ENCODE results near the gene SLC34A3. TPM values are rescaled to one million over a fixed set of nuclear protein-coding genes. Genes with fewer than 3 reads are reported as not detected.

Gene SLC34A3
- total RNA-seq, 4 donors from 2014 or later = 0.33 TPM; not detected in 3

DNA sequence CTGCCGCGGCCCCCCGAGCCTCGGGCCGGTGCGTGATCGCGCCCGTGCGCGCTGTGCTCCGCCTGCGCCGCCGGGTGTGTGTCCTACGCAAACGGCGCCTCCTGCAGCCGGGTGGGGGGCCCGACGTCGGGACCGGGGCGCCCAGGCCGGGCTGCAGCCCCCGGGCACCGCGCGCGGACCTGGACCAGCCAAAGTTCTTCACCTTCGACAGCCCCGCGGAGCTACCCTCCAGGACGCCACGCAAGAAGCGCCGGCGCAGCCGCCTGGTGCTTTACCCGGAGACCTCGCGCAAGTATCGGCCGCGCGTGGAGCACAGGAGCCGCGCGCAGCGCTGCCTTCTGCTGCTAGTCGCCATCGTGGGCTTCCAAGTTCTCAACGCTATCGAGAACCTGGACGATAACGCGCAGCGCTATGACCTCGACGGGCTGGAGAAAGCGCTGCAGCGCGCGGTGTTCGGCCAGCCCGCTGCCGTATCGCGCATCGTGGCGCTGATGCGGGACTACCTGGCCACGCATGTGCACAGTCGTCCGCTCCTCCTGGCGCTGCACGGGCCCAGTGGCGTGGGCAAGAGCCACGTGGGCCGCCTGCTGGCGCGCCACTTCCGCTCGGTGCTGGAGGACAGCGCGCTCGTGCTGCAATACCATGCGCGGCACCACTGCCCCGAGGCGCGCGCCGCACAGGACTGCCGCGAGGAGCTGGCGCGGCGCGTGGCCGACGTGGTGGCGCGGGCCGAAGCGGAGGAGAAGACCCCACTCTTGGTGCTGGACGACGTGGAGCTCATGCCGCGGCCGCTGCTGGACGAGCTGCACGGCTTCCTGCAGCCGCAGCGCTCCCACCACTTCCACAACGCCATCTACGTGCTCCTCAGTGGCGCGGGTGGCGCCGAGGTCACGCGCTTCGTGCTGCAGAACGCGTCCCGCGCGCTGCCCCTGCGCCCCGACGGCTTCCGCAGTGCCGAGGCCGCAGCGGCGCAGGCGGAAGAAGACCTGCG, 48.3 kb downstream of the SLC34A3 start:
- TF ChIP-seq, protein P1, sequence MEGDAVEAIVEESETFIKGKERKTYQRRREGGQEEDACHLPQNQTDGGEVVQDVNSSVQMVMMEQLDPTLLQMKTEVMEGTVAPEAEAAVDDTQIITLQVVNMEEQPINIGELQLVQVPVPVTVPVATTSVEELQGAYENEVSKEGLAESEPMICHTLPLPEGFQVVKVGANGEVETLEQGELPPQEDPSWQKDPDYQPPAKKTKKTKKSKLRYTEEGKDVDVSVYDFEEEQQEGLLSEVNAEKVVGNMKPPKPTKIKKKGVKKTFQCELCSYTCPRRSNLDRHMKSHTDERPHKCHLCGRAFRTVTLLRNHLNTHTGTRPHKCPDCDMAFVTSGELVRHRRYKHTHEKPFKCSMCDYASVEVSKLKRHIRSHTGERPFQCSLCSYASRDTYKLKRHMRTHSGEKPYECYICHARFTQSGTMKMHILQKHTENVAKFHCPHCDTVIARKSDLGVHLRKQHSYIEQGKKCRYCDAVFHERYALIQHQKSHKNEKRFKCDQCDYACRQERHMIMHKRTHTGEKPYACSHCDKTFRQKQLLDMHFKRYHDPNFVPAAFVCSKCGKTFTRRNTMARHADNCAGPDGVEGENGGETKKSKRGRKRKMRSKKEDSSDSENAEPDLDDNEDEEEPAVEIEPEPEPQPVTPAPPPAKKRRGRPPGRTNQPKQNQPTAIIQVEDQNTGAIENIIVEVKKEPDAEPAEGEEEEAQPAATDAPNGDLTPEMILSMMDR (IDR thresholded peaks at IDR 0.05) = no peak
- no peak for TF ChIP-seq POLR2A (IDR thresholded peaks at IDR 0.05)
- Histone ChIP-seq H3K27me3 (no peaks in the 10 kb centered on the region), H3K4me1 (peaks cover 29 to 35% of the 10 kb centered on the region in 2 donors), H3K9me3 (no peaks in the 10 kb centered on the region), H3K4me3 (replicated peaks in 1 of 3) (no peak overlapping the region), H3K36me3 (no peaks in the 10 kb centered on the region), H3K27ac (no peak overlapping the region)
- intact Hi-C loops (cut with DNase I) = no loop called here
- no peak for DNase-seq
- WGBS, 2 donors = 92 to 94% methylated on average over 100 to 117 of the region's 139 CpGs

DNA sequence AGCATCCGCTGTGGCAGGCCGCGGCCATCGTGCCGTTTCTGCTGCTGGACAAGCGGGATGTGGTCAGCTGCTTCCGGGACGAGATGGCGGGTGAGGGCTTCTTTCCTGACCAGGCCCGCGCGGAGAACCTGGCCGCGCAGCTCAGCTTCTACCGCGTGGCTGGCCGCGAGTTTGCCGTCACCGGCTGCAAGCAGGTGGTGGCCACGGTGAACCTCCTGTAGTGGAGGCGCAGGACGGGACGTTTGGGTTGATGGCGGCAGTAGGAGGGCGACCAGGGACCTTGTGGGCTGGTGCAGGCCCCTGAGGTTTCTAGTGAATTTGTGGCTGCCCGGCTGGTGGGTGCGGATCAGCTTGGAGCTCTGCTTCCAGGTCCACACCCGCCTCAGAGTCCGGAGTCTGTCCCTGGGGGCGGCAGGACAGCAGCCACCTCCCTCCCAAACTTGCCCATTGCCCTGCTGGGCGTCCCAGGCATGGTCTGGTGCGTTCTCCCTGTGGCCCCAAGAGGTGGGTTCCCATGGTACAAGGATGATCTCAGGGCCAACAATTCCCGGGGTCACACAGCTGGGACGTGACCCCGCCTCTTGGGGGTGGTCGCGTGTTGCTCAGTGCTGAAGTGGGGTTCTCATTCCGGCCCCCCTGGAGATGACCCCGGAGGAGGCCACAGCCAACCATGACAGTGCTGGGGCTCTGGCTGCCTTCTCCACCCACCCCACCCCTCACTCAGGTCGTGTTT, 49.2 kb downstream of the SLC34A3 start:
- no peaks in the 10 kb centered on the region for H3K36me3 ChIP-seq
- no peaks in the 10 kb centered on the region for H3K9me3 ChIP-seq
- no peak for DNase-seq
- H3K4me1 ChIP-seq = peaks cover 22 to 30% of the 10 kb centered on the region in 2 donors
- WGBS, 2 donors = 95% methylated on average over 19 to 35 of the region's 41 CpGs
- no peak overlapping the region for H3K4me3 ChIP-seq (replicated peaks in 1 of 3)
- H3K27ac ChIP-seq = no peak overlapping the region
- TF ChIP-seq, protein P1 (IDR thresholded peaks at IDR 0.05) = no peak
- no peak for TF ChIP-seq POLR2A (IDR thresholded peaks at IDR 0.05)
- no peaks in the 10 kb centered on the region for H3K27me3 ChIP-seq
- intact Hi-C loops (cut with DNase I) = no loop called here

DNA sequence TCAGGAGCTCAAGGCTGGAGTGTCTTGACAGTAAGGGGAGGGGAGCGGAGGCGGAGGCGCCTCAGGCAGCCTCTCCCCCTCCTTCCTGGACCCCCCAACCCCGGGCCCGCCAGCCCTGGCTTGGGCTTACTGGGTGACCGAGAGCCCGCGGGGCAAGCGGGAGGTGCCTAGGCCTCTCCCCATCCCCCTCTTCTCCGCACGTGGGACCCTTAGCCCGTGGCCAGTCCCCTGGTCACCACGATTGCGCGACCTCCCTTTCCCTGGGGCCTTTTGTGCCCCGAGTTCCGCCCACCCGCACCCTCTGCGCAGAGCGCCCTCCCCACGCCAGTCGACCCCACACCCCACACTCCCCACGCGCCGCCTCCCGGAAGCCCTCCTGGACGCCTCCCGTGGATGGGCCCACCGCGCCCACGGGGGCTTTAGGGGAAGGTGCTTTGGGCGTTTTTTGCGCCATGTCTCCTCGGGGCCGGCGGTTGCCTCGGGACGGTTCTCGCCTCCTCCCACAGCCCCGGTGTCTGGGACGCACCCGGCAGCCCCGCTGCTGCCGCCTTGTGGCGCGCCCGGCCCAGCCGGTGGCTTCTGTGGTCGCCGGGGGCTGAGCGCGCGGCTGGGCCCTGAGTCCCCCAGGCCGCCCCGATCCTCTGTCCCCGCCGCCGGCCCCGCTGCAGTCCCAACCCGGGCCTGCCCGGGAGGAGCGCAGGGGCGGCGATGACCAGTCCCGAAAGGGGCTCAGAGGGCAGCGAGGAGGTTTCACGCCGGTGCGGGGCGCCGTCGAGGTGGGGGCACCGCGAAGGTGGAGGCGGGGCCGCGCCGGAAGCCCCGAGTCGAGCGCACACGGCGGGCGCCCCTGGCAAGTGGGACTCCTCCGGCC, 50.0 kb downstream of the SLC34A3 start:
- no peak for DNase-seq
- H3K27ac ChIP-seq = no peak overlapping the region
- no peaks in the 10 kb centered on the region for H3K9me3 ChIP-seq
- intact Hi-C loops (cut with DNase I) = no loop called here
- TF ChIP-seq, protein P1 (IDR thresholded peaks at IDR 0.05) = no peak
- TF ChIP-seq POLR2A (IDR thresholded peaks at IDR 0.05) = no peak
- H3K27me3 ChIP-seq = no peaks in the 10 kb centered on the region
- no peaks in the 10 kb centered on the region for H3K36me3 ChIP-seq
- 62 to 70% methylated on average over 52 to 72 of the region's 85 CpGs for WGBS, 2 donors
- no peak overlapping the region for H3K4me3 ChIP-seq (replicated peaks in 1 of 3)
- H3K4me1 ChIP-seq = peaks cover 22 to 28% of the 10 kb centered on the region in 2 donors

DNA sequence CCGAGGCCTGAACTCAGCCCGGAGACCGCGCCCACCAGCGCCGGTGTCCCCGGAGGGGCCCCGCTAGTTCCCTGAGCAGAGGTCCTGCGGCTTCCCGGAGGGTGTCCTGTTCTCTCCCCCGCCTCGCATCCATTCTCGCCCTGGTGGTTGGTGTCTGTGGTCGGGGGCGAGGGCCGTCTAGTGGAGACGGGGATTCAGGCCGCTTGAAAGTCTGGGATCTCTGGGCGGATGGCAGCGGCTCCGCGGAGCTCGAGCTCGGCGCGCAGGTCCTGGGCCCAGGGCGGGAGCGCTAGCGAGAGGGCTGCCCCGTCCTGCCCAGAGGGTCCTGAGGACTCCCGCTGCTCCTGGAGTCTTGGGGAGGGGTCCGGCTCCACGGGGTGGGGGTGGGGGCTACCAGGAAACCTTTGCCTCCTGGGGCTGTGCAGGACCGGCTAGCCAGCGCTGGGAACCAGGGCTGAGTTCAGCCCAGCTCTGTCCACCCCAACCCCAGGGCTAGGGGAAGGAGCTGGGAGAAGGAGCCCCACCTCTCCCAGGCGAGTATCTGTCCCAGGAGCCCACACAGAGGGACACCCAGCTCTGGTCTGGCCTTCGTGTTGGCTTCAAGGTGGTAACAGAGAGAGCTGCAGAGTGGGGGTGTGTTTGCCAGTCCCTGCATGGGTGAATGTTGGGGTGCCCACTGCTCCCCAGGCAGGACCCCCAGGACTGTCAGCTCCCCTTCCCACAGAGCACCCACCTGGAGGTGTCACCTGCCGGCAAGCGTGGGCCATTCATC, 50.8 kb downstream of the SLC34A3 start:
- H3K9me3 ChIP-seq = no peaks in the 10 kb centered on the region
- peaks cover 19% of the 10 kb centered on the region in 2 donors for H3K4me1 ChIP-seq
- TF ChIP-seq, protein P1 (IDR thresholded peaks at IDR 0.05) = no peak
- TF ChIP-seq POLR2A (IDR thresholded peaks at IDR 0.05) = no peak
- intact Hi-C loops (cut with DNase I) = no loop called here
- H3K27ac ChIP-seq = no peak overlapping the region
- no peaks in the 10 kb centered on the region for H3K36me3 ChIP-seq
- WGBS, 2 donors = 75% methylated on average over 22 to 35 of the region's 39 CpGs
- no peak overlapping the region for H3K4me3 ChIP-seq (replicated peaks in 1 of 3)
- H3K27me3 ChIP-seq = no peaks in the 10 kb centered on the region
- no peak for DNase-seq

Other genes starting within 250 kb of the SLC34A3 start
- gene LCNL1, start 247.9 kb upstream of the SLC34A3 start, total RNA-seq = under 1 TPM in 1 of 4 donors, not detected in 3; 0.54 TPM
- 100 to 1,000 TPM in 1 of 4 donors, 10 to 100 TPM in 3; 29.8 to 109 (median 50.7) TPM for gene PAXX, start 238.5 kb upstream of the SLC34A3 start, total RNA-seq
- gene CLIC3, start 234.3 kb upstream of the SLC34A3 start, total RNA-seq = 100 to 1,000 TPM in 3 of 4 donors, 10 to 100 TPM in 1; 97.7 to 301 (median 268) TPM
- gene ABCA2, start 202.7 kb upstream of the SLC34A3 start, total RNA-seq = 10 to 100 TPM; 36.8 to 59.7 (median 50.2) TPM
- not detected for gene FUT7, start 198.8 kb upstream of the SLC34A3 start, total RNA-seq
- 10 to 100 TPM; 23.3 to 65.9 (median 35.4) TPM for gene NPDC1, start 184.7 kb upstream of the SLC34A3 start, total RNA-seq
- under 1 TPM in 2 of 4 donors, not detected in 2; 0.22 to 0.49 TPM for gene ENTPD2, start 176.8 kb upstream of the SLC34A3 start, total RNA-seq
- 1 to 10 TPM in 1 of 4 donors, under 1 TPM in 3; 0.27 to 1.0 (median 0.72) TPM for gene SAPCD2, start 160.3 kb upstream of the SLC34A3 start, total RNA-seq
- gene UAP1L1, start 153.4 kb upstream of the SLC34A3 start, total RNA-seq = 10 to 100 TPM in 2 of 4 donors, 1 to 10 TPM in 2; 9.3 to 15.7 (median 12.4) TPM
- gene MAN1B1, start 143.9 kb upstream of the SLC34A3 start, total RNA-seq = 10 to 100 TPM; 48.2 to 73.8 (median 67.2) TPM
- 100 to 1,000 TPM; 120 to 209 (median 157) TPM for gene DPP7, start 116.2 kb upstream of the SLC34A3 start, total RNA-seq
- not detected for gene GRIN1, start 91.7 kb upstream of the SLC34A3 start, total RNA-seq
- not detected for gene LRRC26, start 60.9 kb upstream of the SLC34A3 start, total RNA-seq
- not detected for gene TMEM210, start 58.8 kb upstream of the SLC34A3 start, total RNA-seq
- gene ANAPC2, start 42.3 kb upstream of the SLC34A3 start, total RNA-seq = 10 to 100 TPM; 25.6 to 34.1 (median 31.8) TPM
- gene SSNA1, start 42.2 kb upstream of the SLC34A3 start, total RNA-seq = 10 to 100 TPM; 42.0 to 97.5 (median 62.8) TPM
- 10 to 100 TPM in 2 of 4 donors, 1 to 10 TPM in 2; 6.5 to 13.5 (median 9.9) TPM for gene TPRN, start 30.2 kb upstream of the SLC34A3 start, total RNA-seq
- 10 to 100 TPM; 29.7 to 47.3 (median 38.4) TPM for gene TMEM203, start 25.3 kb upstream of the SLC34A3 start, total RNA-seq
- 10 to 100 TPM in 3 of 4 donors, 1 to 10 TPM in 1; 9.0 to 16.6 (median 15.4) TPM for gene NDOR1, start 25.2 kb upstream of the SLC34A3 start, total RNA-seq
- 1 to 10 TPM; 2.3 to 4.5 (median 3.8) TPM for gene RNF208, start 8.7 kb upstream of the SLC34A3 start, total RNA-seq
- gene CYSRT1, start 5.7 kb upstream of the SLC34A3 start, total RNA-seq = 1 to 10 TPM in 2 of 4 donors, under 1 TPM in 1, not detected in 1; 0.94 to 2.3 (median 1.3) TPM
- gene RNF224, start 3.4 kb upstream of the SLC34A3 start, total RNA-seq = under 1 TPM in 2 of 4 donors, not detected in 2; 0.33 to 0.81 TPM
- 100 to 1,000 TPM; 181 to 757 (median 487) TPM for gene TUBB4B, start 10.4 kb downstream of the SLC34A3 start, total RNA-seq
- gene STPG3, start 20.4 kb downstream of the SLC34A3 start, total RNA-seq = not detected
- 10 to 100 TPM; 29.8 to 39.1 (median 32.4) TPM for gene NELFB, start 24.4 kb downstream of the SLC34A3 start, total RNA-seq
- 10 to 100 TPM; 10.8 to 14.7 (median 12.0) TPM for gene TOR4A, start 46.8 kb downstream of the SLC34A3 start, total RNA-seq
- 10 to 100 TPM in 1 of 4 donors, 1 to 10 TPM in 3; 1.8 to 10.2 (median 6.8) TPM for gene NRARP, start 71.4 kb downstream of the SLC34A3 start, total RNA-seq
- gene EXD3, start 192.3 kb downstream of the SLC34A3 start, total RNA-seq = 10 to 100 TPM; 13.0 to 32.0 (median 26.6) TPM
- 10 to 100 TPM in 2 of 4 donors, 1 to 10 TPM in 2; 5.4 to 16.6 (median 10.0) TPM for gene NOXA1, start 192.5 kb downstream of the SLC34A3 start, total RNA-seq
- gene ENTPD8, start 210.5 kb downstream of the SLC34A3 start, total RNA-seq = under 1 TPM in 2 of 4 donors, not detected in 2; 0.29 to 0.78 TPM
- 10 to 100 TPM; 50.1 to 58.5 (median 54.2) TPM for gene NSMF, start 228.4 kb downstream of the SLC34A3 start, total RNA-seq

Measured in thyroid gland (tissue), 4 donors.